ENCODE measurements around the gene VPS25.

DNA sequence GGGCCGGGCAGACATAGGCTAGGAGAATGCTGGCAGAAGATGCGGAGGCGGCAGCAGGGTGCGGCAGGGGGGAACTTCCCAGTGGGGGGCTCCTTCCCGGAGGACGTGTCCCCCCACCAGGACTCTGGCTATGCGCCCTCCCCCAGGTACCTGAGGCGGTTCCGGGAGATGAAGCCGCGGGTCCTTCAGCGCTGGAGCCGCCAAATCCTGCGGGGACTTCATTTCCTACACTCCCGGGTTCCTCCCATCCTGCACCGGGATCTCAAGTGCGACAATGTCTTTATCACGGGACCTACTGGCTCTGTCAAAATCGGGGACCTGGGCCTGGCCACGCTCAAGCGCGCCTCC is 10.5 kb downstream of the VPS25 start:
- TF ChIP-seq POLR2A (IDR thresholded peaks at IDR 0.05; ENCODE audit: low read depth) (no peak), POLR2AphosphoS5 (IDR thresholded peaks at IDR 0.05) (no peak)
- TF ChIP-seq, protein P1, sequence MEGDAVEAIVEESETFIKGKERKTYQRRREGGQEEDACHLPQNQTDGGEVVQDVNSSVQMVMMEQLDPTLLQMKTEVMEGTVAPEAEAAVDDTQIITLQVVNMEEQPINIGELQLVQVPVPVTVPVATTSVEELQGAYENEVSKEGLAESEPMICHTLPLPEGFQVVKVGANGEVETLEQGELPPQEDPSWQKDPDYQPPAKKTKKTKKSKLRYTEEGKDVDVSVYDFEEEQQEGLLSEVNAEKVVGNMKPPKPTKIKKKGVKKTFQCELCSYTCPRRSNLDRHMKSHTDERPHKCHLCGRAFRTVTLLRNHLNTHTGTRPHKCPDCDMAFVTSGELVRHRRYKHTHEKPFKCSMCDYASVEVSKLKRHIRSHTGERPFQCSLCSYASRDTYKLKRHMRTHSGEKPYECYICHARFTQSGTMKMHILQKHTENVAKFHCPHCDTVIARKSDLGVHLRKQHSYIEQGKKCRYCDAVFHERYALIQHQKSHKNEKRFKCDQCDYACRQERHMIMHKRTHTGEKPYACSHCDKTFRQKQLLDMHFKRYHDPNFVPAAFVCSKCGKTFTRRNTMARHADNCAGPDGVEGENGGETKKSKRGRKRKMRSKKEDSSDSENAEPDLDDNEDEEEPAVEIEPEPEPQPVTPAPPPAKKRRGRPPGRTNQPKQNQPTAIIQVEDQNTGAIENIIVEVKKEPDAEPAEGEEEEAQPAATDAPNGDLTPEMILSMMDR (IDR thresholded peaks at IDR 0.05) = no peak
